Coronary artery (tissue), 2 donors: Measurements from ENCODE around the gene RAB30.

ENCODE experiments used
- DNase-seq: peaks from one replicate; pipeline ENCODE4 v3.0.0-alpha.2; 2017; ENCODE audit warnings: low spot score
- H3K27ac ChIP-seq, 2 donors: fragments of 200-600 bp; sonication (generic); one replicate each; pipeline ENCODE4 v1.5.1; 2016 to 2019
- H3K4me3 ChIP-seq: fragments of 200-600 bp; sonication (generic); 2 replicates; pipeline ENCODE4 v1.5.1; 2016; ENCODE audit warnings: mild to moderate bottlenecking, moderate library complexity
- TF ChIP-seq, protein P1 (sequence below): fragments of 200-600 bp; sonication (generic); IDR thresholded peaks from one replicate; pipeline ENCODE4 v1.5.1; 2019; ENCODE audit warnings: antibody characterized with exemption

The RAB30 gene

DNA sequence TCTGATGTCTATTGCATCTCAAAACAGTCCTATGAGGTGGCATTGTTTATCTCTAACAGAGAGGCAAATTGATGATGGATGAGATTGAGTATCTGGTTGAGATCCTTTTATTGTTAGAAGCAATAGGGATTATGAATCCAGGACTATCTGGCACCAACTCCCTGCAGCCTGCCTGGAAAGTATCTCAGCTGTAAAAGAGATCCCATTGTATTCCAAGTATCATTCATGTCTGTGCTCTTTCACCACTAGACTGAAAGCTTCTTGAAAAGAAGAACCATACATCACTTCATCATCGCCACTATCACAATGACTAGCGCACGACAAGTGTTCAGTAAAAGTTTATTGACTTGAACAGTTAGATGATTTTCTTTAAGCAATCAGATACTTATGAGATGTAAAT is 43.3 kb upstream of the RAB30 start:
- TF ChIP-seq, protein P1, sequence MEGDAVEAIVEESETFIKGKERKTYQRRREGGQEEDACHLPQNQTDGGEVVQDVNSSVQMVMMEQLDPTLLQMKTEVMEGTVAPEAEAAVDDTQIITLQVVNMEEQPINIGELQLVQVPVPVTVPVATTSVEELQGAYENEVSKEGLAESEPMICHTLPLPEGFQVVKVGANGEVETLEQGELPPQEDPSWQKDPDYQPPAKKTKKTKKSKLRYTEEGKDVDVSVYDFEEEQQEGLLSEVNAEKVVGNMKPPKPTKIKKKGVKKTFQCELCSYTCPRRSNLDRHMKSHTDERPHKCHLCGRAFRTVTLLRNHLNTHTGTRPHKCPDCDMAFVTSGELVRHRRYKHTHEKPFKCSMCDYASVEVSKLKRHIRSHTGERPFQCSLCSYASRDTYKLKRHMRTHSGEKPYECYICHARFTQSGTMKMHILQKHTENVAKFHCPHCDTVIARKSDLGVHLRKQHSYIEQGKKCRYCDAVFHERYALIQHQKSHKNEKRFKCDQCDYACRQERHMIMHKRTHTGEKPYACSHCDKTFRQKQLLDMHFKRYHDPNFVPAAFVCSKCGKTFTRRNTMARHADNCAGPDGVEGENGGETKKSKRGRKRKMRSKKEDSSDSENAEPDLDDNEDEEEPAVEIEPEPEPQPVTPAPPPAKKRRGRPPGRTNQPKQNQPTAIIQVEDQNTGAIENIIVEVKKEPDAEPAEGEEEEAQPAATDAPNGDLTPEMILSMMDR: no peak
- no peak overlapping the region for H3K4me3 ChIP-seq
- no peak for DNase-seq
- H3K27ac ChIP-seq: no peak overlapping the region

DNA sequence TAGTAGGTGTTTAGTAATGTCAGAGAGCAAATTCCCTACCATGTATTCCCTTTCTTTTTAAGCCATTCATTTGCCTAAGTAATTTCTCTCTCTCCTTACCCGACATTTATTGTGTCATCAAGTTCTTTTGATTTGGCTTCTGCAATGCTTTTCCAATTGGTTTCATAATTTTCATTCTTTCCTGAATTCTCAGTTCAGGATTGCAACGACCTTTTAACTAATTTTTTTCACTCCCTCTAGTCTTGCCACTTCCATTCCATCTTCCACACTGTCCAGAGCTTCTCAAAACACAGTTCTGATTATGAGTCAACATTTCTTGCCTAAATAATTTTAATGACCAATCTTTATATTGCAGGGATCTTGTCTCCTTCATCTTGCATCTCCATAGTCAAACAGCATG is 41.2 kb upstream of the RAB30 start:
- Histone ChIP-seq H3K4me3 (no peak overlapping the region), H3K27ac (no peak overlapping the region)
- no peak for DNase-seq
- TF ChIP-seq, protein P1: no peak

DNA sequence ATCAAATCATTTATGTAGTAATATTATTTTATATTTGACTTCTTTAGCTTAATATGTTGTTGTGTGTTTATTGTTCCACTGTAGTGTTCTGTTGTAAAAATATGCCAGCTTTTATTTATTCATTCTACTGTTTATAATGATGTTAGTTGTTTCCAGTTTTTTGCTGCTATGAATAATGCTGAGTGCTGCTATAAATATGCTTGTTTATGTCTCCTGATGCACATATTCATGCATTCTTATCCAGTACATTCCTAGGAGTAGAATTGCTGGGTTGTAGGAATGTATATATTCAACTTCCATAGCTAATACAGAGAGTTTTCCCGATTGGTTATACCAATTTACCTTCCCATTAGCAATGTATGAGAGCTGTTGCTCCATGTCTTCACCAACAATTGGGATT is 33.5 kb upstream of the RAB30 start:
- no peak for DNase-seq
- no peak overlapping the region for H3K4me3 ChIP-seq
- no peak overlapping the region for H3K27ac ChIP-seq
- TF ChIP-seq, protein P1: no peak

DNA sequence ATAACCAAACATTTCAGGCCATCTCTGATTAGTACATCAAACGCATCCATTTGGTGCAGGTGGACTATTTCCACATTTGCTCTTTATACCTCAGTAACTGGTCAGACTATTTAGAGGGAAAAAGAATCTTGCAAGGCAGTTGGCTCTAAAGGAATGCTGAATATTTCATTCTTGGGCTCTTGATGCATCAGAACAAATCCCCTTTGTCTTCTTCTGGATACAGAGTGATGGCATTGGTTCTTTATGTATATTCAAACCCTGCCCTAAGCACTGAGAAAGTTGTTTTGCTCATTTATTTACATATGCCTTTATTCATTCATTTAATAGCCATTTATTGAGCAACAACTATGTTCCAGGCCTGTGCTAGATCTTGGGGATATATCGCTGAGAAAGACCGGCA is 31.1 kb upstream of the RAB30 start:
- TF ChIP-seq, protein P1: no peak
- DNase-seq: no peak
- no peak overlapping the region for H3K4me3 ChIP-seq
- H3K27ac ChIP-seq: no peak overlapping the region

DNA sequence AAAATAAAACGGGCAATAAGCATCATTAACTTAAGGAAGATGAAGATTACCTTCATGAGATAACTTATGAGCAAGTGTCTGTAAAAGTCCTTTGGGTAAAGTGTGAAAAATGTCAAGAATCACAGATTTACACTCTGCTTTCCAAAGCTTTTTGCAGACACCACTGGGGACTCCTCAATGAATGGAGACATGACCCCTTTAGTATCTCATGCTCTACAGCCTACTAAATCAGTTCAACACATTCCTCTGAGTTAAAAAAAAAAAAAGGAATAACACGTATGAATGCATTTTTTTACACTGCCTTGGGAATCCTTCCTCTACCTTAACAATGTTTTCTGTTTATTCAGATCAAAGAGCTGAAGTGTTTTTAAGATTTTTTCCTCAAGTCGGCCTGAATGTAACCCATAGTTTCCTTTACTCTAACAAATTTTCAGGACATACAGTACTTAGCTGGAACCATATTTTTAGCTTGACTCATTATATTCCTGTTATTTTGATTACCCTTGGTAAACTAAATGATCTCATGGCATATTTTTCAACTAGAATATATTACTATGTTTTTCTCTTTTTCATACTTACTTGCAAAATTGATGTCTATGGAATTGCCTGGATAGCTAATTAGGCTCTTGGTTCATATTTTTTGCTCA is 25.9 kb upstream of the RAB30 start:
- no peak for DNase-seq
- TF ChIP-seq, protein P1: no peak
- H3K27ac ChIP-seq: no peak overlapping the region

DNA sequence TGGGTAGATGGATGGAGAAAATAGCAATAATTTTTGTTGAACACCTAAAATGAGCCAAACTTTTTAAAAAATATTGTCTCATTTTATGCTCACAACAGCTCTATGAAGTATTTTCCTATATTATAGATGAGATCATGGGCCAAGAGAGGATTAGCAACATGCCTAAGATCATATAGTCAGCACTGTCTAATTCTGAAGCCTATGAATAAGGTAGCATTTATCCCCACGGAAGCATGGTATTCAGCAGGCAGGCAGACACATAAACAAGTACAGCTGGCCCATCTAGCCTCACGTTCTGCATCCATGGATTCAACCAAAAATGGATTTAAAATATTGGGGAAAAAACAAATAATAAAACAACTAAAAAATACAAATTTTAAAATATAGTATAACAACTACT is 21.9 kb upstream of the RAB30 start:
- Histone ChIP-seq H3K27ac (no peak overlapping the region), H3K4me3 (no peak overlapping the region)
- no peak for DNase-seq
- TF ChIP-seq, protein P1: no peak

More for the DNA sequence above, 25.9 kb upstream of the RAB30 start:
- H3K4me3 ChIP-seq: no peak overlapping the region
